Activated T-helper 1 cell treated with anti-CD3 and anti-CD28 coated beads, Interleukin-12 subunit alpha, Interleukin-12 subunit beta, Interleukin-2, Interleukin-4 antibody, amounts not matched to agents 30 ng/mL and 10 ng/mL and 1 ng/mL, durations not matched to agents 14 hours and 24 hours and 36 hours (primary cell): ENCODE results near the gene TEAD2. TPM values are rescaled to one million over a fixed set of nuclear protein-coding genes. Genes with fewer than 3 reads are reported as not detected.
A peak's percentile ranks its signal among the peaks of the same experiment; 100 is the strongest.
"Not testable (repeated sequence)": the region's sequence is repeated elsewhere in the genome, so short reads cannot be mapped to it uniquely, and the experiment has no call there.

Experiments
- DNase-seq: peaks from one replicate; pipeline ENCODE4 v3.0.0; 2021; ENCODE audit warnings: low spot score
- H3K27ac Mint-ChIP-seq: one replicate; pipeline ENCODE4 v1.8.0; 2021; ENCODE audit warnings: mild to moderate bottlenecking, mixed read lengths
- H3K27me3 Mint-ChIP-seq: one replicate; pipeline ENCODE4 v1.8.0; 2022; ENCODE audit warnings: mild to moderate bottlenecking, moderate library complexity, mixed read lengths; ENCODE audit not compliant: insufficient read depth
- H3K36me3 Mint-ChIP-seq: one replicate; pipeline ENCODE4 v1.8.0; 2021; ENCODE audit warnings: low read depth, mixed read lengths
- H3K4me1 Mint-ChIP-seq: one replicate; pipeline ENCODE4 v1.8.0; 2021; ENCODE audit warnings: low read depth, mixed read lengths
- H3K4me3 Mint-ChIP-seq: one replicate; pipeline ENCODE4 v1.8.0; 2021; ENCODE audit warnings: mild to moderate bottlenecking, moderate library complexity, mixed read lengths
- H3K9me3 Mint-ChIP-seq: one replicate; pipeline ENCODE4 v1.8.0; 2021; ENCODE audit warnings: mixed read lengths
- intact Hi-C: fragments of 100-400 bp; cut with micrococcal nuclease; formaldehyde crosslinking; loops from one replicate; pipeline ENCODE4 v1.15.1; 2024
- total RNA-seq: library from RNA; stranded (reverse); gene quantifications from 2 replicates; pipeline ENCODE4 v1.2.3, GENCODE V29; 2022

TEAD2 gene
- total RNA-seq, 1 donor from 2014 or later, result not detected

GRCh38 chr19:49373174-49373573 is 11.0 kb upstream of the TEAD2 start:
- DNase-seq, H3K4me3 Mint-ChIP-seq, intact Hi-C loops, H3K4me1 Mint-ChIP-seq, H3K27ac Mint-ChIP-seq, H3K36me3 Mint-ChIP-seq: not testable (repeated sequence)
- peaks cover 13% of the 10 kb centered on the region for H3K9me3 Mint-ChIP-seq
- peaks cover 12% of the 10 kb centered on the region for H3K27me3 Mint-ChIP-seq

DNA sequence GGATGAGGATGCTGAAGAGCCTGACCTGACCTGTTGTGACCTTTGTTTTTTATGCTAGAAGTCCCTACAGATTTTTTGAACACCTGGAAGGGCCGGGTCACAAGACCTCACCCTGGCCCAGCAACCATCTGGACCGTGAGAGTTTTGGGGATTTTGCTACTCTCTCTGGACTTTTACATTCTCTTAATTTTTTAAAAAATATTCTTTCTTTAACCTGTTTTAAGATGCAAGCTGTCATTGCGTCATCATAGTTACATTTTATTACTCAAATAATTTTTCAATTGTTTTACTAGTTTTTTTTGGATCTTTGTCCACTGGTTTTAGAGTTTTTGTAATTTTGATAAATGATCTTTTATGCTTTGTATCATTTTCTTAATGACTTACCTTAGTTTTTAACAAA is 9.0 kb upstream of the TEAD2 start:
- Mint-ChIP-seq H3K27ac (no peak overlapping the region), H3K36me3 (no peaks in the 10 kb centered on the region), H3K27me3 (peaks cover 12% of the 10 kb centered on the region), H3K4me1 (no peaks in the 10 kb centered on the region), H3K4me3 (no peak overlapping the region), H3K9me3 (peaks cover 13% of the 10 kb centered on the region)
- no peak for DNase-seq
- intact Hi-C loops, result no loop called here

- no peak overlapping the region for H3K4me3 Mint-ChIP-seq
- no peaks in the 10 kb centered on the region for H3K36me3 Mint-ChIP-seq
- DNase-seq, result no peak
- intact Hi-C loops, result no loop called here
- no peaks in the 10 kb centered on the region for H3K4me1 Mint-ChIP-seq
- peaks cover 13% of the 10 kb centered on the region for H3K9me3 Mint-ChIP-seq
- H3K27ac Mint-ChIP-seq, result no peak overlapping the region
- H3K27me3 Mint-ChIP-seq, result peaks cover 18% of the 10 kb centered on the region
Measured at GRCh38 chr19:49368711-49369358, 6.6 kb upstream of the TEAD2 start.

DNA sequence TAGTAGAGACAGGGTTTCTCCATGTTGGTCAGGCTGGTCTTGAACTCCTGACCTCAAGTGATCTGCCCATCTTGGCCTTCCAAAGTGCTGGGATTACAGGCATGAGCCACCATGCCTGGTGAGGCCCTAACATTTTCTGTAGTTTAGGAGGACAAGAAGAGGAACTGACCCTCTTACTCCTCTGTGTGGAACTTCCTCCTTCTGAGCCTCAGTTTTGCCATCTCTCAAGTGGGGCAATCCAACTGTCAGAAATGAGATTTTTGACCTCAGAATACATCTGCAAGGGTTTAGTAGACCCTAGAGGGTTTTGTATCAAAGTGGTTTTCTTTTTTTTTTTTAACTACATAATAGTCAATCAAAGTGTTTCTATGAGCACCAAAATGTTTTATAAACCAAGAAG is 3.9 kb upstream of the TEAD2 start:
- no peaks in the 10 kb centered on the region for H3K36me3 Mint-ChIP-seq
- peaks cover 13% of the 10 kb centered on the region for H3K9me3 Mint-ChIP-seq
- intact Hi-C loops, result no loop called here
- H3K4me1 Mint-ChIP-seq, result peaks cover 4% of the 10 kb centered on the region
- DNase-seq, result no peak
- H3K27me3 Mint-ChIP-seq, result peaks cover 27% of the 10 kb centered on the region
- no peak overlapping the region for H3K4me3 Mint-ChIP-seq
- H3K27ac Mint-ChIP-seq, result no peak overlapping the region

DNA sequence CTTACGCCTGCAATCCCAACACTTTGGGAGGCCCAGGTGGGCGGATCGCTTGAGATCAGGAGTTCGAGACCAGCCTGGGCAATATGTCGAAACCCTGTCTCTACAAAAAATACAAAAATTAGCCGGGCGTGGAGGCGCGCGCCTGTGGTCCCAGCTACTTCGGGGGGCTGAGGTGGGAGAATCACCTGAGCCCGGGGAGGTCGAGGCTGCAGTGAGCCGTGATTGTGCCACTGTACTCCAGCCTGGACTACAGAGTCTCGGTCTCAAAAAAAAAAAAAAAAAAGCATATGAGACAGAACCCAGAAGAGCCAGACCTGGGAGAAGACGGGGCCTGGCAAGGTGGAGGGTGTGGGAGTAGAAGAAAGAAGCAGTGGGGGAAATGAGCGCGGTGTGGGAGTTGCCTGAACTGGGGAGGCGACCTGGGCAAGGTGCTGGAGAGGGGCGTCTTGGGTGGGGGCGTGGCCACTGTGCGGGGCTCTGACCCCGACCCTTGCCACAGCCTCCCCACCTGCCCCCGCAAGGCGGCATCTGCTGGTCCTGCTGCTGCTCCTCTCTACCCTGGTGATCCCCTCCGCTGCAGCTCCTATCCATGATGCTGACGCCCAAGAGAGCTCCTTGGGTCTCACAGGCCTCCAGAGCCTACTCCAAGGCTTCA is 2.0 kb upstream of the TEAD2 start:
- H3K9me3 Mint-ChIP-seq, result peaks cover 6% of the 10 kb centered on the region
- intact Hi-C loops, result no loop called here
- no peak overlapping the region for H3K4me3 Mint-ChIP-seq
- H3K4me1 Mint-ChIP-seq, result peaks cover 6% of the 10 kb centered on the region
- H3K27ac Mint-ChIP-seq, result no peak overlapping the region
- no peak for DNase-seq
- H3K27me3 Mint-ChIP-seq, result peaks cover 33% of the 10 kb centered on the region
- no peaks in the 10 kb centered on the region for H3K36me3 Mint-ChIP-seq

DNA sequence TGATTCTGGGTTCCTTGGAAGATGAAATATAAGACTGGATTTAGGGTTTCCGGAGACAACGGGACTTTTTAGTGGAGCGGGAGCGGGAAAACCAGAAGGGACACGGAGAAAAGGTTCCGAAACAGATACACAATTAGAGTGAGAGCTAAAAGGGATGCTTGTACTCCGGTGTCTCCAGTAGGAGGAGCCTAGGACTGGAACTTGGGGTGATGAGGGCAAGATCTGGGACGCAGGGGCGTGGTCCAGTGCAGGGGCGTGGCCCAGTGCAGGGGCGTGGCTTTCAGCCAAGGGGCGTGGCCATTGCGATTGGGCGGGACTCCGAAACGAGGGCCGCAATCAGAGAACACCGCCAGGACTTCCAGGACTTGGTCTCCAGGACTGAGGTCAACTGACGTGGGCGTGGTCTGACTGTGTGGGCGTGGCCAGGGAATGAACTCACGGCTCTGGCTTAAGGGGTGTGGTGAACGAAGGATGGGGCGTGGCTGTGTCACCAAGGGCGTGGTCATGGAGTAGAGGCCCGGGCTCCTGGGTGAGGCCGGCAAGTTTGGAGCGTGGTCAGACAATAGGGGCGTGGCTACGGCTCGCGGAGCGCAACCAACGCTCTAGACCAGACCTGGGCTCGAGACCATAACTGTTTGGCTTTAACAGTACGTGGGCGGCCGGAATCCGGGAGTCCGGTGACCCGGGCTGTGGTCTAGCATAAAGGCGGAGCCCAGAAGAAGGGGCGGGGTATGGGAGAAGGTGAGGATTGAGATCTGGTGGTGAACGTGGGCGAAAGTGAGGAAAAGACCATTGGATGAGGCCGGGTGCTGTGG is 1.3 kb upstream of the TEAD2 start, which contains the start of gene DKKL1:
Gene DKKL1, plus strand, starts transcription at position 610 of the 815 bp plus-strand sequence. Its CDS starts 122 bp downstream, at position 732.
- Mint-ChIP-seq H3K27ac (no peak within 1 kb of the TSS), H3K4me3 (no peak within 1 kb of the TSS), H3K4me1 (peaks cover 6% of the 10 kb centered on the region), H3K9me3 (no peaks in the 10 kb centered on the region), H3K27me3 (peaks cover 32% of the 10 kb centered on the region), H3K36me3 (no peaks in the 10 kb centered on the region)
- peak; percentile 72 for DNase-seq
- intact Hi-C loops, result loop anchor here (1.0 to 2.0 kb wide), 4 partner anchors 28 to 107 kb away; partner anchors contain the start of gene CD37

- intact Hi-C loops, result loop anchor here (1.0 to 2.0 kb wide), 4 partner anchors 28 to 107 kb away; partner anchors contain the start of gene CD37
- no peak overlapping the region for H3K27ac Mint-ChIP-seq
Measured at GRCh38 chr19:49362929-49363267, 682 bp upstream of the TEAD2 start.

GRCh38 chr19:49361438-49362047 is 673 bp downstream of the TEAD2 start:
- DNase-seq, result no peak
- no peak overlapping the region for H3K4me3 Mint-ChIP-seq
- H3K27ac Mint-ChIP-seq, result no peak overlapping the region
- intact Hi-C loops, result loop anchor here (2.0 kb wide), 1 partner anchor 71 kb away; no protein-coding TSS in a partner anchor
- no peaks in the 10 kb centered on the region for H3K36me3 Mint-ChIP-seq
- no peaks in the 10 kb centered on the region for H3K9me3 Mint-ChIP-seq
- peaks cover 41% of the 10 kb centered on the region for H3K27me3 Mint-ChIP-seq
- peaks cover 7% of the 10 kb centered on the region for H3K4me1 Mint-ChIP-seq

More at GRCh38 chr19:49362929-49363267, 682 bp upstream of the TEAD2 start:
- H3K27me3 Mint-ChIP-seq, result peaks cover 32% of the 10 kb centered on the region
- H3K4me3 Mint-ChIP-seq, result no peak overlapping the region
- no peaks in the 10 kb centered on the region for H3K36me3 Mint-ChIP-seq
- no peaks in the 10 kb centered on the region for H3K9me3 Mint-ChIP-seq
- peaks cover 6% of the 10 kb centered on the region for H3K4me1 Mint-ChIP-seq
- no peak for DNase-seq

- DNase-seq, result no peak
- Mint-ChIP-seq H3K4me1 (peaks cover 16% of the 10 kb centered on the region), H3K4me3 (no peak overlapping the region), H3K9me3 (no peaks in the 10 kb centered on the region), H3K27ac (no peak overlapping the region), H3K27me3 (peaks cover 43% of the 10 kb centered on the region), H3K36me3 (no peaks in the 10 kb centered on the region)
- intact Hi-C loops, result no loop called here
Measured at GRCh38 chr19:49359851-49360820, 2.1 kb downstream of the TEAD2 start.

GRCh38 chr19:49357186-49357585 is 5.0 kb downstream of the TEAD2 start:
- no peak overlapping the region for H3K4me3 Mint-ChIP-seq
- H3K4me1 Mint-ChIP-seq, result peaks cover 16% of the 10 kb centered on the region
- no peak overlapping the region for H3K27ac Mint-ChIP-seq
- H3K36me3 Mint-ChIP-seq, result no peaks in the 10 kb centered on the region
- no peaks in the 10 kb centered on the region for H3K9me3 Mint-ChIP-seq
- no peak for DNase-seq
- H3K27me3 Mint-ChIP-seq, result peaks cover 40% of the 10 kb centered on the region
- intact Hi-C loops, result no loop called here

DNA sequence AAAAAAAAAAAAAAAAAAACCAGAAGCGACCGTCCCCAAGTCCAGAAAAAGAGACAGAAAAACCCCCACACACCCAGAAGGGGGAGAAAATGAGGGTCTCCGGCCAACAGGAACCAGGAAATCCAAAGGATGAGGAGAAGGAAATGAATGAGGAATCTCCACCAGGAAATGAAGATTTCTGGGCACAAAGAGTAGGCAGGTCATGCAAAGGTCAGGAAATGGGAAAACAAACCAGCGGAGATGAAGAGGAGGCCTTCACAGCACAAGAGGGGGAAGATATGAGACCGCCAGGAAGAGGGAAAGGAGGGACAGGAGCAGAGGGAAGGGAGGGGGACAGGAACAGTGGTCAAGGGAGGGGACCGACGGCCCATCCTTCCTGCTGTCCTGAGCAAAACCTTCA is 5.8 kb downstream of the TEAD2 start:
- DNase-seq, result no peak
- Mint-ChIP-seq H3K4me1 (peaks cover 15% of the 10 kb centered on the region), H3K4me3 (no peak overlapping the region), H3K27ac (no peak overlapping the region), H3K9me3 (no peaks in the 10 kb centered on the region), H3K36me3 (no peaks in the 10 kb centered on the region), H3K27me3 (peaks cover 33% of the 10 kb centered on the region)
- intact Hi-C loops, result no loop called here

GRCh38 chr19:49355909-49356353 is 6.3 kb downstream of the TEAD2 start:
- peaks cover 11% of the 10 kb centered on the region for H3K4me1 Mint-ChIP-seq
- intact Hi-C loops, result no loop called here
- peaks cover 33% of the 10 kb centered on the region for H3K27me3 Mint-ChIP-seq
- no peaks in the 10 kb centered on the region for H3K36me3 Mint-ChIP-seq
- H3K4me3 Mint-ChIP-seq, result no peak overlapping the region
- no peak overlapping the region for H3K27ac Mint-ChIP-seq
- no peak for DNase-seq
- H3K9me3 Mint-ChIP-seq, result no peaks in the 10 kb centered on the region
